Loucy (cell line): ENCODE measurements around the gene MIPEP.

ENCODE experiments used
- EZH2phosphoT487 ChIP-seq: fragments of 200-600 bp; IDR thresholded peaks from 2 replicates; pipeline ENCODE4 v1.6.1; 2018; ENCODE audit warnings: antibody characterized with exemption, mild to moderate bottlenecking, moderate library complexity, borderline replicate concordance
- TF ChIP-seq, protein P1 (sequence below): fragments of 200-600 bp; sonication (generic); conservative IDR thresholded peaks from 2 replicates; pipeline ENCODE4 v1.5.1; 2014; ENCODE audit warnings: mild to moderate bottlenecking, antibody characterized with exemption, low read length

DNA sequence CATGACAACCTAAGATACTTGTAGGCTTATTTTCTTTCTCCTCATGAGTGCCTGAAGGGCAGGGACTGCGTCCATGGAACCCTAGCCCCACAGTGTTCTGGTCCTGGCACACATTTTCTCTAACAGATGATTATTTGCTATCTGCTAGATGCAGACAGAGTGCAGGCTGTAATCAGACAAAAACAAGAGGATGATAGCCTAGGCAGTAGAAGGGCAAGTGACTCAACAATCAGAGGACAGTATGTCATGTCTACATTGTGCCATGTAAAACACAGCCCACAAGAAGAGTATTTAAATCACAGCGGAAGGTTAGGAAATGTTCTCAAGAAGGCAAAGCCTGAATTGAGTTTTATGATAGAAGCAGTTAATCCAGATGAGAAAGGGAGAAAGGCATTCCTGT lies 29.3 kb downstream of the MIPEP start:
- TF ChIP-seq, protein P1, sequence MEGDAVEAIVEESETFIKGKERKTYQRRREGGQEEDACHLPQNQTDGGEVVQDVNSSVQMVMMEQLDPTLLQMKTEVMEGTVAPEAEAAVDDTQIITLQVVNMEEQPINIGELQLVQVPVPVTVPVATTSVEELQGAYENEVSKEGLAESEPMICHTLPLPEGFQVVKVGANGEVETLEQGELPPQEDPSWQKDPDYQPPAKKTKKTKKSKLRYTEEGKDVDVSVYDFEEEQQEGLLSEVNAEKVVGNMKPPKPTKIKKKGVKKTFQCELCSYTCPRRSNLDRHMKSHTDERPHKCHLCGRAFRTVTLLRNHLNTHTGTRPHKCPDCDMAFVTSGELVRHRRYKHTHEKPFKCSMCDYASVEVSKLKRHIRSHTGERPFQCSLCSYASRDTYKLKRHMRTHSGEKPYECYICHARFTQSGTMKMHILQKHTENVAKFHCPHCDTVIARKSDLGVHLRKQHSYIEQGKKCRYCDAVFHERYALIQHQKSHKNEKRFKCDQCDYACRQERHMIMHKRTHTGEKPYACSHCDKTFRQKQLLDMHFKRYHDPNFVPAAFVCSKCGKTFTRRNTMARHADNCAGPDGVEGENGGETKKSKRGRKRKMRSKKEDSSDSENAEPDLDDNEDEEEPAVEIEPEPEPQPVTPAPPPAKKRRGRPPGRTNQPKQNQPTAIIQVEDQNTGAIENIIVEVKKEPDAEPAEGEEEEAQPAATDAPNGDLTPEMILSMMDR, result no peak
- no peak for TF ChIP-seq EZH2phosphoT487
